K562 treated with DMSO at 1 percent for 24 hours (cell line): Measurements from ENCODE around the gene SKP2. TPM values are rescaled to one million over a fixed set of nuclear protein-coding genes. Genes with fewer than 3 reads are reported as not detected.

Source experiments
- total RNA-seq: library from RNA; unstranded; fragments of 300-600 nt; gene quantifications from 2 replicates; pipeline ENCODE4 v1.2.3, GENCODE V29; 2022; ENCODE audit warnings: low read depth; ENCODE audit not compliant: insufficient read depth

The SKP2 gene
- 30.6 and 31.6 TPM in 2 replicates for total RNA-seq

DNA sequence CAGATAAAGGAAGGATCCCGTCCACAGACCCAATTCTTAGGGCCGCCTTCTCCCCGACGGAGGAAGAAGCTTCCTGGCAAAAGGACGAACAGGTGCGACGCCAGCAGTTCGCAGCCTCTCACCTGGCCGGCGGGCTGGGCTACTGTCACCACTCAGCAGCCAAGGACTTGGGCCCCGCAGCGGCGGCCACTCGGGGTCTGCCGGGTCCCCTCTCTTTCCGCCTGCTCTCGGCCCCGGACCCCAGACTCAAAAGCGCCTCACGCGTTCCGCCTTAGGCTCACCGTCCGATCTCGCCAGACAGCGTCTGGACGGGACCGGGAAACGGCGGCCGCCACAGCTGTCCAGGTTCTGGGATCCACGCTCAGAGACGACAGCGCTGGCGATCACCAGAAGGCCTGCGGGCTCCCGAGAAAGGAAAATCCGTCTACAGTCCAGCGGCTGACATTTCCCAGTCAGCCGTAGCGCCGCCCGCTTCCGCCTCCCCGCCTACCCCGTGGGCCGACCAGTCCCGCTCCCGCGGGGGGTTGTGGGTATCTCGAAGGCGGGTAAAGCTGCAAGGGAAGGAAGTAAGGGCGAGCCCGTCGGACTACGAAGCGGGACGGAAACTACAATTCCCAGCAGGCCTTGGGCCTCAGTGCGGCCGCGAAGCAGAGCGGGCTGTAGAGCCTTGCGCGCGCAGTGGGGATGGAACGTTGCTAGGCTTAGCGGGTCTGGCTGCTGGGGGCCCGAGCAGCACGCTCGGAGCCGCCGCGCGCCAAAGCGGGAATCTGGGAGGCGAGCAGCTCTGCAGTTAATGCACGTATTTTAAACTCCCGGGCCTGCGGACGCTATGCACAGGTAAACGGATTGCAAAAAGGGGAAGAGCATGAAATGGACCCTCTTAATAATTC lies at the start of gene SKP2, which contains the start of gene LMBRD2:
SKP2 (plus strand) TSS at position 678 of the 890 bp plus-strand sequence; CDS start at position 830, 152 bp downstream.
LMBRD2 (minus strand) TSS at position 454 of the 890 bp plus-strand sequence. CDS start 8,538 bp downstream, outside the sequence.

Other genes starting within 250 kb of the SKP2 start
- not detected in 2 replicates for gene CAPSL, start 213.5 kb upstream of the SKP2 start, total RNA-seq
- not detected in 2 replicates for gene UGT3A1, start 160.7 kb upstream of the SKP2 start, total RNA-seq
- not detected in 2 replicates for gene UGT3A2, start 85.2 kb upstream of the SKP2 start, total RNA-seq
- gene LMBRD2, start 224 bp upstream of the SKP2 start, total RNA-seq = 3.4 and 4.5 TPM in 2 replicates
- 11.1 and 14.5 TPM in 2 replicates for gene NADK2, start 89.8 kb downstream of the SKP2 start, total RNA-seq
- not detected in 2 replicates for gene RANBP3L, start 149.8 kb downstream of the SKP2 start, total RNA-seq